ENCODE results near the gene DOCK2.

- no peak for TF ChIP-seq FOXP2 (optimal IDR thresholded peaks at IDR 0.05; ENCODE audit: control extremely low read depth, extremely low read length, insufficient read depth)
- TF ChIP-seq EZH2 (IDR thresholded peaks at IDR 0.05), result no peak
- TF ChIP-seq POLR2AphosphoS5 (IDR thresholded peaks at IDR 0.05; ENCODE audit: borderline replicate concordance, low read depth, low read length), result no peak
Observed at GRCh38 chr5:169945831-169946261, 308.8 kb downstream of the DOCK2 start.
